HepG2 (cell line): Measurements from ENCODE around the gene DKKL1.

ENCODE experiments used
- ATF1 ChIP-seq: IDR thresholded peaks from 2 replicates; pipeline ENCODE4 v1.6.1; 2016; ENCODE audit warnings: mild to moderate bottlenecking, control low read depth
- CCAR2 ChIP-seq: fragments of 200-400 bp; formaldehyde crosslinking; optimal IDR thresholded peaks from 2 replicates; pipeline ENCODE3; 2018; ENCODE audit warnings: low read depth, mild to moderate bottlenecking, low read length, moderate library complexity
- CREB3 ChIP-seq: sonication (generic); formaldehyde crosslinking; IDR thresholded peaks from 2 replicates; pipeline ENCODE4 v1.5.0; 2020; ENCODE audit warnings: missing genetic modification reagents
- DNMT1 ChIP-seq: sonication (generic); formaldehyde crosslinking; IDR thresholded peaks from 2 replicates; pipeline ENCODE4 v1.5.1; 2020; ENCODE audit warnings: mild to moderate bottlenecking, missing genetic modification reagents
- ESRRA ChIP-seq: sonication (generic); formaldehyde crosslinking; IDR thresholded peaks from 2 replicates; pipeline ENCODE4 v1.5.1; 2020; ENCODE audit warnings: mild to moderate bottlenecking, low read depth, missing genetic modification reagents
- FOSL1 ChIP-seq: sonication (generic); formaldehyde crosslinking; IDR thresholded peaks from 2 replicates; pipeline ENCODE4 v1.9.0; 2021; ENCODE audit warnings: missing genetic modification reagents, borderline replicate concordance
- JUN ChIP-seq: sonication (generic); formaldehyde crosslinking; IDR thresholded peaks from 2 replicates; pipeline ENCODE4 v1.4.0; 2020; ENCODE audit warnings: mild to moderate bottlenecking, missing genetic modification reagents
- MXI1 ChIP-seq: IDR thresholded peaks from 3 replicates; pipeline ENCODE4 v1.6.1; 2012; ENCODE audit warnings: low read depth, low read length, inconsistent platforms, borderline replicate concordance
- POLR2AphosphoS5 ChIP-seq: IDR thresholded peaks from 2 replicates; pipeline ENCODE4 v1.6.1; 2012; ENCODE audit warnings: low read depth, low read length
- TF ChIP-seq, protein P1 (sequence below): sonication (generic); formaldehyde crosslinking; IDR thresholded peaks from 2 replicates; pipeline ENCODE4 v1.5.0; 2020; ENCODE audit warnings: mild to moderate bottlenecking, missing genetic modification reagents, moderate library complexity

DNA sequence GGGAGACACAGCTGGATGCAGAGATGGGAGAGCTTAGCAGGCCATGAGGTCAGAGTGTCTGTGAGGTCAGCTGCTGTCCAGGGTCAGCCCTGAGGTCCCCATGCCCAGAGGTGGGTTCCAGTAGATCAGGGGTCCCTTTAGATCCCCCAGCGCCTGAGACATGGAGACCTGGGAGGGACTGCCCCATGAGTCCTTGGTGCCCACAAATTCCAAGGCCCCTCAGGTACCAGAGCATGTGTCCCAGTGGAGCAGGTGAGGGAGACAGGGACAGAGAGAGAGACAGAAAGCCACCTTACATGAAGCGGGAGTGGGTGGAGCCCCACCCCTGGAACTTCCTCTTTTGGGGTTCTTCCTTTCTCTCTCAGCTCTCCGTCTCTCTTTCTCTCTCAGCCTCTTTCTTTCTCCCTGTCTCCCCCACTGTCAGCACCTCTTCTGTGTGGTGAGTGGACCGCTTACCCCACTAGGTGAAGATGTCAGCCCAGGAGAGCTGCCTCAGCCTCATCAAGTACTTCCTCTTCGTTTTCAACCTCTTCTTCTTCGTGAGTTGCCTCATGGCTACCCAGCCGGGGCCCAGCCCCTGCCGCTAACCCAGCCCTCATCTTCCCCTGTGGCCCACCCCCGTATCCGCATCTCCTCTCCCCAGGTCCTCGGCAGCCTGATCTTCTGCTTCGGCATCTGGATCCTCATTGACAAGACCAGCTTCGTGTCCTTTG lies 28.4 kb upstream of the DKKL1 start, which contains the start of gene CD37:
- no peak for TF ChIP-seq MXI1
- no peak for TF ChIP-seq DNMT1
- no peak for TF ChIP-seq JUN (CRISPR knock-in tag)
- TF ChIP-seq POLR2AphosphoS5 = no peak
- TF ChIP-seq ATF1 (CRISPR knock-in tag) = no peak
- no peak for TF ChIP-seq ESRRA (CRISPR knock-in tag)
- TF ChIP-seq, protein P1, sequence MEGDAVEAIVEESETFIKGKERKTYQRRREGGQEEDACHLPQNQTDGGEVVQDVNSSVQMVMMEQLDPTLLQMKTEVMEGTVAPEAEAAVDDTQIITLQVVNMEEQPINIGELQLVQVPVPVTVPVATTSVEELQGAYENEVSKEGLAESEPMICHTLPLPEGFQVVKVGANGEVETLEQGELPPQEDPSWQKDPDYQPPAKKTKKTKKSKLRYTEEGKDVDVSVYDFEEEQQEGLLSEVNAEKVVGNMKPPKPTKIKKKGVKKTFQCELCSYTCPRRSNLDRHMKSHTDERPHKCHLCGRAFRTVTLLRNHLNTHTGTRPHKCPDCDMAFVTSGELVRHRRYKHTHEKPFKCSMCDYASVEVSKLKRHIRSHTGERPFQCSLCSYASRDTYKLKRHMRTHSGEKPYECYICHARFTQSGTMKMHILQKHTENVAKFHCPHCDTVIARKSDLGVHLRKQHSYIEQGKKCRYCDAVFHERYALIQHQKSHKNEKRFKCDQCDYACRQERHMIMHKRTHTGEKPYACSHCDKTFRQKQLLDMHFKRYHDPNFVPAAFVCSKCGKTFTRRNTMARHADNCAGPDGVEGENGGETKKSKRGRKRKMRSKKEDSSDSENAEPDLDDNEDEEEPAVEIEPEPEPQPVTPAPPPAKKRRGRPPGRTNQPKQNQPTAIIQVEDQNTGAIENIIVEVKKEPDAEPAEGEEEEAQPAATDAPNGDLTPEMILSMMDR = no peak
- no peak for TF ChIP-seq CREB3
- no peak for TF ChIP-seq FOSL1 (CRISPR knock-in tag)
- no peak for TF ChIP-seq CCAR2
